GM21360 (cell line): ENCODE measurements around the gene DCDC2.
"Not testable (repeated sequence)": the region's sequence is repeated elsewhere in the genome, so short reads cannot be mapped to it uniquely, and the experiment has no call there.

ENCODE experiments used
- ATAC-seq: cut with Tn5 transposase; IDR thresholded peaks from one replicate; pipeline ENCODE4 v1.9.1; 2021; ENCODE audit warnings: mild to moderate bottlenecking, moderate library complexity; ENCODE audit not compliant: unreplicated experiment

DCDC2 gene

DNA sequence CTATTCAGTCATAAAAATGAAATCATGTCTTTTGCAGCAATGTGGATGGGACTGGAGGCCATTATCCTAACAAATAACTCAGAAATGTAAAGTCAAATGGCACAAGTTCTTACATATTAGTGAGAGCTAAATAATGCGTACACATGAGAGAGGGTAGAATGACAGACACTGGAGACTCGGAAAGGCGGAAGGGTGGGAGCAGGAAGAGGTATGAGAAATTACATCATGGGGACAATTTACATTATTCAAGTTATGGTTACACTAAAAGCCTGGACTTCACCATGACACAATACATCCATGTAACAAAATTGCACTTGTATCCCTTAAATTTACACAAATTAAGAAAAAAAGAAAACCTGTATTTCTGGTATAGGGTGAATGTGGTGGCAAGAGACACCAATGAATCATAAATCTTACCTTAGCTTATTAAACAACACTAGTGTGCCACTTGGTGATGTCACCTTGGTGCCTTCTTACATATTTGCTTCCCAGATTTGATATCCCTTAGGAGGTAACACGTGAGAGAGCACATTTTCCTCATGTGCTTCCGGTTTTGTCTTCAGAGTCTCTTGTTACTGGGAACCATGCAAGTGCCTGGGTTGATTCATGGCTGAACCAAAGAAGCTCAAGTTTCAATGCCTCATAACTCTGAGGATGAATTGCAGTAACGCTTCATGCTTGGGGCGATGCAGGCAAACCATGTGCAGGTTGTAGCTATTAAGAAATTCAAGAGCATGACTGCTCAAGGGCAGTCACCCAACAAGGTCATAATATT, 84.6 kb downstream of the DCDC2 start:
- ATAC-seq, result no peak

GRCh38 chr6:24272553-24272952, 85.3 kb downstream of the DCDC2 start:
- ATAC-seq, result no peak

- no peak for ATAC-seq
Measured at GRCh38 chr6:24272148-24272547, 85.7 kb downstream of the DCDC2 start.

- ATAC-seq, result no peak
Measured at GRCh38 chr6:24270011-24270410, 87.8 kb downstream of the DCDC2 start.

DNA sequence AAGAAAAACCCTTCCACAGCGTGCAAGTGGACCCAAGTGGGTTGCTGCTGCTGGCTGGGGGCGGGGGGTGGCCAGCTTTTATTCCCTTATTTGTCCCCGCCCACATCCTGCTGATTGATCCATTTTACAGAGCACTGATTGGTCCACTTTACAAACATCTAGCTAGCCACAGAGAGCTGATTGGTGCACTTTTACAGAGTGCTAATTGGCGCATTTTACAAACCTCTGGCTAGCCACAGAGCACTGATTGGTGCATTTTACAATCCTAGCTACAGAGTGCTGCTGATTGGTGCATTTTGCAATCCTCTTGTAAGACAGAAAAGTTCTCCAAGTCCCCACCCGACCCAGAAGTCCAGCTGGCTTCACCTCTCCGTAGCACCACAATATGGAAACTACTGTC, 99.6 kb downstream of the DCDC2 start:
- ATAC-seq, result not testable (repeated sequence)

- ATAC-seq, result no peak
Measured at GRCh38 chr6:24257282-24257681, 100.6 kb downstream of the DCDC2 start.

DNA sequence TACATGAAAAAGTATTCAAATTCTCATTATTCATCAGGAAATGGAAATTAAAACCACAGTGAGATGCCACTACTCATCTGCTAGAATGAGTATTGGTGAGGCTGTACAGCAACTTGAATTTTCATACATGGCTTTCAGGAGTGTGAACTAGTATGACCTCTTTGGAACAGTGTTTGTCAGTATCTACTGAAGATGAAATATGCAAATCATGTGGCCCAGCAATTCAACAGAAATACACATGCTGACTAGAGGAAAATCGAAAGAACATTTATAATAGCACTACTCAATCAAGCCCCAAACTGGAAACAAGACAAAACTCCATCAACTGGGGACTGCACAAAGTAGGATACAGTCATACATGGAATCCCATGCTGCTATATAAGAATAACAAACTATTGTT, 102.2 kb downstream of the DCDC2 start:
- peak; percentile 96 for ATAC-seq

- ATAC-seq, result no peak
Measured at GRCh38 chr6:24253360-24253759, 104.5 kb downstream of the DCDC2 start.

- ATAC-seq, result no peak
Measured at GRCh38 chr6:24252280-24252679, 105.6 kb downstream of the DCDC2 start.

DNA sequence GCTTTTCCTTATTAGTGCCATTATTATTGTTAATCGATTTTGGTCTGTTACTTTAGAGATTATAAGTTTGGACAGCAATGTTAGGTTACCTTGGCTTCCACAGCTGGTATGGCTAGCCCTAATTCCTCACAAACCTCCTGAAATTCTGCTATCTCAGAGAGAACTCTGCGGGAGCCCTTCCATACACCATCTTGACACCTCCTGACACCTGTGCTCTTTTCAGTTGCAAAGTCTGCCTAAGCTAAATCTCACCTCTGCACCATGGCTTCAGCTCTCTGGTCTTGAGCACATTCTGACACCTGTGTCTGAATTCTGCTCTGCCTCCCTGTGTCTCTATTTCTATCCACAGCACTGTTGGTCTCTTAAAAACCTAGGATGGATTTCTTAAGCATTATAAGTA, 106.5 kb downstream of the DCDC2 start:
- no peak for ATAC-seq

DNA sequence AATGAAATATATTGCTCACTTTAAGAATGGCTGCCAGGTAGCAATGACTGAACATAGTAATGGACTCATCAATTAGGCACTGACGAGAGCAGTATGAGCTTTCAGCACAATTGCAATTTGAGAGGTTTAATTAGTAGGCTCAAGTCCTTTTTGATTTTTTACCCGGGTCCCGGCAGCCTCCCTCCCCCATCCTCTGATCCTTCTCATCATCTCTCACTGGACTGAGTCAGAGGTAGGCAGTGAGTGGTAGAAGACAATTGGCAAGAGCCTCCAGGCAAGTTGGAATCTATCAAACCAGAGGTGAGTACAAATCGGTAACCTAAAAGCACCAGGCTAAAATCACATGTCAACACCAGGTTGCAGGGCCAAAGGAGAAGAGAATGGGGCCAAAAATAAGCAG, 107.9 kb downstream of the DCDC2 start:
- ATAC-seq, result no peak

DNA sequence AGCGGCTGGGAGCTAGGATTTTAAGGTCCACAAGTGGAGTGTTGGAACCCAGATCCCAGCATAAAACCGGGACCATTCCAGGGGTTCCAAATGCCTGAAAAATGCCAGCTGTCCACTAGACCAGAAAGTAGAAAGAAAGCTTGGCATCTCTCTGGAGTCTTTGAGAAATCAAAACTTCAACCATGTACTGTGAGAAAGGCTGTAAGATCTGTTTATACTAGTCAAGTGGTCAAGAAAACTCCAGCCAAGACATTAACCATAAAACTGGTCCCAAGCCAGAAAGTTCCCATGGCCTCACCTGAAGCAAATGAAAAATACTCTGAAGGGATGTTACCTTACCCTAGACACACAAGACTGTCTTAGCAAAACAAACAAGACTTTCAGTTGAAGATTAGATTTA, 112.6 kb downstream of the DCDC2 start:
- ATAC-seq, result no peak

GRCh38 chr6:24242924-24243323, 114.9 kb downstream of the DCDC2 start:
- no peak for ATAC-seq

DNA sequence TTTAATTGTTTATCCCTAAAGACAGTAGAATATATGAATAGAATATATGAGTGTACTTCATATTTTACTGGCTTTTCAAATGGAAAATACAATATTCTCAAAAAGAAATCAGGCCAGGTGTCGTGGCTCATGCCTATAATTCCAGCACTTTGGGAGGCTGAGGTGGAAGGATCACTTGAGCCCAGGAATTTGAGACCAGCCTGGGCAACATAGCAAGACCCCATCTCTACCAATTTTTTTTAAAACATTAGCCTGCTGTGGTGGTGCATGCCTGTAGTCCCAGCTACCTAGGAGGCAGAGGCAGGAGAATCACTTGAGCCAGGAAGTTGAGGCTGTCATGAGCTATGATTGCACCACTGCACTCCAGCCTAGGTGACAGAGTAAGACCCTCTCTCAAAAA, 116.1 kb downstream of the DCDC2 start:
- ATAC-seq, result not testable (repeated sequence)

DNA sequence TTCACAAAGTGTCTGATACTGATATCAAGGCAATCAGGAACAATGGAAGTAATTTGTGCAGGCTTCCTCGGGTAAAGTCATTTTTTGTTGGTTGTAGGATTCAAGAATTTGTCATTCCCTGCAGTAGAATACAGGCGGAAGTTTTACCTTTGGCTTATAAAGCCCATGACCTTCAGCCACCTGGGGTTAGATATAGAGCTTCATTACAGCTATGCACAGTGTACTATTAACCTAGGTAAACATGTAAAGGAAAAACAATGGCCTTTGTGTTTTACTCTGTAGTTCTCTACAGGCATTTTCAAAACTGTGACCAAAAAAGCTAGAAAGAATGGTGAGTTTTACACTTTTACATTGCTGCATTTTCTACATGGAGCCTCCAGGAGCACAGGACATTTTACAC, 116.9 kb downstream of the DCDC2 start:
- ATAC-seq, result no peak

DNA sequence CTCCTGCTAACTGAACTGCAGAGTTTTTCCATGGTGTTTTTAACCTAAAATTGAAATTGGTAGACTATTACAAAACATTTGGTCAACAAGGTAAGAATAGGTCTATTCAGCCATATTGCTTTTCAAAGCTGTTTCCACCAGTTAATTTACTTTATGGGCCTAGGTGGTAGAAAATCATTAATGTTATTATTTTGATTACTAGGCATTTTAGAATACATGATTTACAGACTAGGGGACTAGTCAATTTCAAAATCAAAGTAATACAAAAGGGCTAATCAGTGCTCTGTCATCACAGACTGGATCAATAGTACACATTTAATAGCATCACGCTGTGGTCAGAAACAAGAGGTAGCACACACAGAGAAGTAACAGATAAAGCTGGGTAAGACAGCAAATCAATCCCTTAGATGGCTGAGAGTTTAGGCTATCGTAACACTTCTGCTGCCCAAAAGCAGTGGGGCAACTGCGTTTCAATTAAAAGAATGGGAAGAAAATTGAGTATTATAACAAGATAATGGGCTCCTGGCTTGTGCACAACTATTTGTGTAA, 117.4 kb downstream of the DCDC2 start:
- no peak for ATAC-seq

DNA sequence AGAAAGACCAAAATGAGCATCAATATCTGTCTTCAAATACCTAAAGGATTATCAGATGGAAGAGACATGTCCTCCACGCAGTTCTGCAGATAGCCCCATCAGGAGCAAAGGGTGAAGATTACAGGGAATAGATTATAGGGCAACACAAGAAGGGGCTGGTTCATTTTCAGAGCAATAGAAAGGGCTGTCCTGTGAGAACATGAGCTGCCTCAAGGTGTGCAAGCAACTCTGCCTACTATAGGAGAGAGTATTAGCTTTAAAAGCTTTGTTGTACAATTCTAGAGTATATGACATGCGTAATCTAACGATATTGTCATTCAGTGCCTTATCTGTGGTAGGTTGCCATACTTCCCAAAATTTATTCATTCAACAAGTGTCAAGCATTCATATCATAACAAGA, 119.2 kb downstream of the DCDC2 start:
- no peak for ATAC-seq

GRCh38 chr6:24236779-24237178, 121.1 kb downstream of the DCDC2 start:
- not testable (repeated sequence) for ATAC-seq

DNA sequence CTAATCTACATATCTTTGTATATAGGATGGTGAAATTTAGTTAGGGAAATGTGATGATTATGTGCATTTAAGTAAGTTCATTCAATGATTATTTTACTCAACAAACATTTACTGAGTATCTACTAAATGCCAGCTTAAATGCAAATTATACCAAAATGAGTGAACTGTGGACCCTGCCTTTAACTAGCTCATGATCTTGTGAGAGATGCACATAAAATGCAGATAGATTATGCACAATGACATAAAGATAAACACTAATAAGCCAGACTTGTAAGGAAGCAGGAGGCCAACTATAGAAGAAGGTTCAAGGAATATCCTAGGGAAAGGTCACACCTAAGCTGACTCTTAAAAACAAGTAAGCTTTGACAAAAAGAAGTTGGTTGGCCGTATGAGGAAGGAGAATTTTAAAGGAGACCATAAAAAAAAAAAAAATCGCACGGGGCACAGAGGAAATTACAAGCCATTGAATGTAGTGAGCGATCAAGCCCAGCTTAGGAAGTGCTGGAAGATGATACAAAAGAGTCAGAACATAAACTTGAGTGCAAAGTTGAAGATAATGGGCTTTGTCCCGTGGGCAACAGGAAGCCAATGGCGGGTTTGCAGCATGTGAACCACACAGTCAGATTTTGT, 123.9 kb downstream of the DCDC2 start:
- no peak for ATAC-seq

DNA sequence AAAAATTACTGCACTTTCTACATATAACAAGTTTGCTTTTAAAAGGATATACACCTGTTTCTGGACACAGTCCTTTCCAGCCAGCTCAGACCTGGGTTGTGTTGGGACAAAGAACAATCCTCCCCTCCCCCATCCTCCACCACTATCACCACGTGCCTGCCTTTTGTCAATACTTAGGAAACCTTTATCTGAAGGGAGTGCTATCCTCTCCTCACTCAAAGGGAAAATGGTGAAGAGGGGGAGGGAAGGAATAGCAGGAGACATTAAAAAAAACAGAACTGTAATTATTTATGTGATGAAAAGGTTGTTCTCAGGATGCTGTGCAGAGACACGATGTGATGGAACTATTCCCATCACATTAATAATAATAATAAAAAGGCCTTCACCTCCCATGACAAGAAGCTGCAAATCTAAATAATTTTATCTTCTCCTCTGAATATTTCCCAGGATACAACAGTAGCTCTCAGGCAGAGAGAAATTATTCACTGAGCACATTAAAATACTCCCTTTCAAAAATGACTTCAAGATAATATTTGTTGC, 126.4 kb downstream of the DCDC2 start:
- no peak for ATAC-seq

GRCh38 chr6:24229696-24230405, 128.0 kb downstream of the DCDC2 start:
- ATAC-seq, result no peak
